Caco-2 (cell line): ENCODE results near the gene FGF23. TPM values are rescaled to one million over a fixed set of nuclear protein-coding genes. Genes with fewer than 3 reads are reported as not detected.

Source experiments
- BruUV-seq: library from RNA; stranded (reverse); fragments of 400-500 nt; replicated peaks from 2 replicates; lab custom pipeline; 2021; lab: Mats Ljungman, UMichigan
- CTCF ChIA-PET: fragments of 300-600 bp; sonication (Branson Sonifier 250); formaldehyde crosslinking; loops from one replicate; lab custom pipeline; 2022; ENCODE audit warnings: antibody characterized with exemption; lab: Charles Lee
- POLR2A ChIA-PET: fragments of 300-600 bp; sonication (Branson Sonifier 250); formaldehyde crosslinking; loops from one replicate; lab custom pipeline; 2022; ENCODE audit warnings: antibody characterized with exemption; lab: Charles Lee
- DNase-seq, 2 experiments: peaks; one replicate each; pipeline versions ENCODE4 v3.0.0 to v3.0.0-alpha.2; 2020 to 2022
- H3K27me3 ChIP-seq: replicated peaks from 2 replicates; pipeline ENCODE4 v1.6.0; 2011; ENCODE audit warnings: low read length; ENCODE audit not compliant: control insufficient read depth, insufficient read depth
- H3K36me3 ChIP-seq: 2 replicates; pipeline ENCODE4 v1.5.1; 2011; ENCODE audit warnings: low read length; ENCODE audit not compliant: control insufficient read depth, insufficient read depth
- H3K4me1 ChIP-seq: fragments of 250-450 bp; sonication (Bioruptor Pico); 2 replicates; pipeline ENCODE4 v1.5.1; 2020; ENCODE audit warnings: mild to moderate bottlenecking
- H3K4me3 ChIP-seq: 2 replicates; pipeline ENCODE4 v1.5.1; 2011; ENCODE audit warnings: low read depth, mild to moderate bottlenecking, control low read depth, low read length
- H3K9me3 ChIP-seq: fragments of 250-450 bp; sonication (Bioruptor Pico); 2 replicates; pipeline ENCODE4 v1.5.1; 2020; ENCODE audit warnings: mild to moderate bottlenecking, moderate library complexity
- H3K27ac Mint-ChIP-seq: one replicate; pipeline ENCODE4 v1.8.0; 2022; ENCODE audit warnings: mixed read lengths; ENCODE audit not compliant: unreplicated experiment
- H3K27me3 Mint-ChIP-seq: one replicate; pipeline ENCODE4 v1.8.0; 2022; ENCODE audit warnings: mixed read lengths; ENCODE audit not compliant: insufficient read depth, unreplicated experiment
- H3K36me3 Mint-ChIP-seq: one replicate; pipeline ENCODE4 v1.8.0; 2022; ENCODE audit warnings: mild to moderate bottlenecking, mixed read lengths; ENCODE audit not compliant: insufficient read depth, unreplicated experiment
- H3K4me1 Mint-ChIP-seq: one replicate; pipeline ENCODE4 v1.8.0; 2022; ENCODE audit warnings: low read depth, mixed read lengths; ENCODE audit not compliant: unreplicated experiment
- H3K4me3 Mint-ChIP-seq: one replicate; pipeline ENCODE4 v1.8.0; 2022; ENCODE audit warnings: mild to moderate bottlenecking, moderate library complexity, mixed read lengths; ENCODE audit not compliant: unreplicated experiment
- H3K9me3 Mint-ChIP-seq: one replicate; pipeline ENCODE4 v1.8.0; 2022; ENCODE audit warnings: mixed read lengths; ENCODE audit not compliant: unreplicated experiment
- CTCF ChIP-seq, 2 experiments: fragments of 200-600 bp in 1 of 2; IDR thresholded peaks; 1 replicate in 1 of 2; 2 replicates in 1 of 2; pipeline versions ENCODE4 v1.5.1 to v1.8.0; 2011 to 2022; ENCODE audit warnings: antibody characterized with exemption in 1 of 2, control low read depth in 1 of 2, inconsistent platforms in 1 of 2, low read depth in 1 of 2, low read length in 1 of 2, mild to moderate bottlenecking in 1 of 2, moderate library complexity in 1 of 2; ENCODE audit not compliant: insufficient read depth in 1 of 2, severe bottlenecking in 1 of 2, unreplicated experiment in 1 of 2
- intact Hi-C: fragments of 100-400 bp; cut with micrococcal nuclease; formaldehyde crosslinking; loops from one replicate; pipeline ENCODE4 v1.10.0; 2022; ENCODE audit not compliant: unreplicated experiment
- total RNA-seq: library from RNA; stranded (reverse); gene quantifications from 2 replicates; pipeline ENCODE4 v1.2.3, GENCODE V29; 2022

Gene FGF23
- total RNA-seq, 1 experiment from 2014 or later = not detected

GRCh38 chr12:4325966-4326365 is 53.5 kb downstream of the FGF23 start:
- ChIA-PET POLR2A (no interaction called here), CTCF (no interaction called here)
- Mint-ChIP-seq H3K9me3 (no peaks in the 10 kb centered on the region), H3K36me3 (peaks cover 53% of the 10 kb centered on the region), H3K4me3 (no peak overlapping the region), H3K27me3 (no peaks in the 10 kb centered on the region), H3K27ac (no peak overlapping the region), H3K4me1 (peaks cover 13% of the 10 kb centered on the region)
- H3K36me3 ChIP-seq = no peaks in the 10 kb centered on the region
- BruUV-seq = no TSS peak
- H3K4me1 ChIP-seq = peaks cover 8% of the 10 kb centered on the region; the same call in 1 of the 2 replicates
- intact Hi-C loops = no loop called here
- H3K4me3 ChIP-seq = no peak overlapping the region
- no peaks in the 10 kb centered on the region for H3K9me3 ChIP-seq
- H3K27me3 ChIP-seq = no peaks in the 10 kb centered on the region
- no peak for DNase-seq
- TF ChIP-seq CTCF (IDR thresholded peaks at IDR 0.05; ENCODE audit: insufficient read depth in 1 of 2, low read depth in 1 of 2, low read length in 1 of 2, severe bottlenecking in 1 of 2, unreplicated experiment in 1 of 2) = no peak

GRCh38 chr12:4324366-4324765 is 55.1 kb downstream of the FGF23 start:
- no TSS peak for BruUV-seq
- intact Hi-C loops = no loop called here
- no peaks in the 10 kb centered on the region for H3K36me3 ChIP-seq
- ChIA-PET CTCF (interaction anchor here (0.7 kb wide), 1 partner anchor 246 kb away, joined by 4 read pairs; no protein-coding TSS in a partner anchor), POLR2A (no interaction called here)
- no peaks in the 10 kb centered on the region for H3K27me3 ChIP-seq
- Mint-ChIP-seq H3K9me3 (no peaks in the 10 kb centered on the region), H3K4me1 (peaks cover 5% of the 10 kb centered on the region), H3K36me3 (peaks cover 46% of the 10 kb centered on the region), H3K27ac (no peak overlapping the region), H3K27me3 (no peaks in the 10 kb centered on the region), H3K4me3 (no peak overlapping the region)
- no peak overlapping the region for H3K4me3 ChIP-seq
- H3K4me1 ChIP-seq = peaks cover 13% of the 10 kb centered on the region
- no peaks in the 10 kb centered on the region for H3K9me3 ChIP-seq
- TF ChIP-seq CTCF (IDR thresholded peaks at IDR 0.05; ENCODE audit: insufficient read depth in 1 of 2, low read depth in 1 of 2, low read length in 1 of 2, severe bottlenecking in 1 of 2, unreplicated experiment in 1 of 2) = no peak
- DNase-seq = no peak

- CTCF ChIA-PET = no interaction called here
Observed at GRCh38 chr12:4323396-4323795, 56.1 kb downstream of the FGF23 start.

More at GRCh38 chr12:4323396-4323795, 56.1 kb downstream of the FGF23 start:
- H3K4me1 ChIP-seq = peaks cover 15% of the 10 kb centered on the region
- H3K36me3 Mint-ChIP-seq = peaks cover 42% of the 10 kb centered on the region
- H3K36me3 ChIP-seq = no peaks in the 10 kb centered on the region
- peaks cover 9% of the 10 kb centered on the region for H3K4me1 Mint-ChIP-seq
- no peak overlapping the region for H3K4me3 Mint-ChIP-seq
- no peak overlapping the region for H3K4me3 ChIP-seq
- no peak overlapping the region for H3K27ac Mint-ChIP-seq
- no peaks in the 10 kb centered on the region for H3K9me3 ChIP-seq
- no TSS peak for BruUV-seq
- H3K27me3 ChIP-seq = no peaks in the 10 kb centered on the region
- no peak for TF ChIP-seq CTCF (IDR thresholded peaks at IDR 0.05; ENCODE audit: insufficient read depth in 1 of 2, low read depth in 1 of 2, low read length in 1 of 2, severe bottlenecking in 1 of 2, unreplicated experiment in 1 of 2)
- H3K27me3 Mint-ChIP-seq = no peaks in the 10 kb centered on the region
- intact Hi-C loops = no loop called here
- H3K9me3 Mint-ChIP-seq = no peaks in the 10 kb centered on the region
- DNase-seq = no peak
- POLR2A ChIA-PET = no interaction called here
